NB4 (cell line): ENCODE results near the gene MTRR.

Source experiments
- CTCF ChIP-seq: IDR thresholded peaks from one replicate; pipeline ENCODE4 v1.5.1; 2012; ENCODE audit warnings: low read depth, low read length
- POLR2A ChIP-seq: IDR thresholded peaks from 2 replicates; pipeline ENCODE4 v1.6.1; 2011; ENCODE audit warnings: mild to moderate bottlenecking; ENCODE audit not compliant: insufficient read length; ENCODE audit errors: extremely low read depth

GRCh38 chr5:7866196-7866595 lies 2.8 kb upstream of the MTRR start:
- no peak for TF ChIP-seq CTCF
- TF ChIP-seq POLR2A = no peak
